ENCODE results near the gene RNASEH2C. TPM values are rescaled to one million over a fixed set of nuclear protein-coding genes. Genes with fewer than 3 reads are reported as not detected.

The RNASEH2C gene
- total RNA-seq, 1 experiment from 2014 or later = 57.7 TPM

- Mint-ChIP-seq H3K9me3 (peaks cover 16 to 19% of the 10 kb centered on the region in 2 experiments), H3K4me3 (no peak overlapping the region), H3K27ac (no peak overlapping the region), H3K4me1 (no peaks in the 10 kb centered on the region), H3K27me3 (ENCODE audit: low read depth) (peaks cover 36% of the 10 kb centered on the region), H3K36me3 (ENCODE audit: insufficient read depth in 1 of 3, low read depth in 3 of 3) (peaks cover 0 to 2% (median 0%) of the 10 kb centered on the region in 3 experiments; a peak in 1 of 7 replicates)
- Histone ChIP-seq H4K20me1 (ENCODE audit: control insufficient read depth, insufficient read depth, insufficient read length) (no peaks in the 10 kb centered on the region), H3K4me2 (ENCODE audit: insufficient read depth, insufficient read length, low read length) (no peak overlapping the region), H3K23ac (ENCODE audit: insufficient read length, low read depth, low read length) (no peak overlapping the region), H3K27ac (ENCODE audit: insufficient read length, low read depth, low read length) (no peak overlapping the region), H4K5ac (ENCODE audit: insufficient read length, low read depth, low read length) (no peak overlapping the region), H3K9ac (ENCODE audit: extremely low read depth, insufficient read length, low read length) (no peak overlapping the region), H2AK5ac (ENCODE audit: insufficient read length, low read length) (no peak overlapping the region), H4K8ac (replicated peaks; ENCODE audit: insufficient read length, low read depth, low read length) (no peak overlapping the region), H3T11ph (ENCODE audit: low read length) (no peak overlapping the region), H3K4ac (ENCODE audit: low read depth, low read length) (no peak overlapping the region), H3K79me2 (ENCODE audit: insufficient read depth, low read length) (no peaks in the 10 kb centered on the region), H4K91ac (ENCODE audit: insufficient read length, low read depth, low read length) (no peak overlapping the region), H3K14ac (ENCODE audit: insufficient read depth, low read length) (no peak overlapping the region), H3K79me1 (ENCODE audit: insufficient read depth, low read depth, low read length, poor library complexity, severe bottlenecking) (no peaks in the 10 kb centered on the region), H3K18ac (ENCODE audit: insufficient read length, low read depth, low read length) (no peak overlapping the region), H2BK20ac (ENCODE audit: low read depth, low read length, poor library complexity, severe bottlenecking) (no peak overlapping the region), H2AFZ (ENCODE audit: low read length) (no peak overlapping the region), H2BK12ac (ENCODE audit: insufficient read length, low read depth, low read length) (no peak overlapping the region), H3K4me1 (ENCODE audit: insufficient read depth, low read length) (no peaks in the 10 kb centered on the region), H3K9me3 (ENCODE audit: control insufficient read depth, low read depth, low read length) (no peaks in the 10 kb centered on the region), H3K56ac (ENCODE audit: insufficient read length, low read depth, low read length) (no peak overlapping the region), H3K23me2 (ENCODE audit: insufficient read length, low read depth, low read length, poor library complexity, severe bottlenecking) (no peaks in the 10 kb centered on the region), H2BK120ac (ENCODE audit: low read depth, low read length, poor library complexity, severe bottlenecking) (no peak overlapping the region), H3K27me3 (ENCODE audit: insufficient read depth, low read length) (no peaks in the 10 kb centered on the region), H2BK15ac (ENCODE audit: low read depth, low read length) (no peak overlapping the region), H2BK5ac (ENCODE audit: insufficient read length, low read length) (no peak overlapping the region)
- no peak for DNase-seq
- WGBS (ENCODE audit: extremely low coverage, insufficient read length, low lambda C conversion rate) = no CpG with 5 or more reads among the region's 5 CpGs
- no peak for TF ChIP-seq CTCF (conservative IDR thresholded peaks at IDR 0.05)
Measured at GRCh38 chr11:65730461-65730860, 9.9 kb upstream of the RNASEH2C start.
